Liver (tissue), 9 donors: ENCODE measurements around the gene ARAP1. TPM values are rescaled to one million over a fixed set of nuclear protein-coding genes. Genes with fewer than 3 reads are reported as not detected.

ENCODE experiments used
- DNase-seq: peaks from one replicate; pipeline ENCODE4 v3.0.0-alpha.2; 2017; ENCODE audit warnings: low spot score
- H3K27ac ChIP-seq, 2 donors: one replicate each; pipeline ENCODE4 v1.7.0; 2013; ENCODE audit warnings: inconsistent platforms in 2 of 2, low read length in 2 of 2, control low read depth in 1 of 2, low read depth in 1 of 2, mild to moderate bottlenecking in 1 of 2
- H3K27me3 ChIP-seq, 4 donors: one replicate each; pipeline versions ENCODE4 v1.6.1 to v1.7.0; 2013; ENCODE audit warnings: low read length in 3 of 4, inconsistent platforms in 1 of 4, mild to moderate bottlenecking in 1 of 4, moderate library complexity in 1 of 4; ENCODE audit not compliant: control insufficient read depth in 4 of 4, insufficient read depth in 4 of 4
- H3K36me3 ChIP-seq, 4 donors: one replicate each; pipeline versions ENCODE4 v1.6.1 to v1.7.0; 2013; ENCODE audit warnings: low read length in 3 of 4, mild to moderate bottlenecking in 3 of 4, low read depth in 1 of 4, moderate library complexity in 1 of 4; ENCODE audit not compliant: control insufficient read depth in 4 of 4, insufficient read depth in 3 of 4
- H3K4me1 ChIP-seq, 4 donors: one replicate each; pipeline versions ENCODE4 v1.6.1 to v1.7.0; 2013; ENCODE audit warnings: low read length in 3 of 4, mild to moderate bottlenecking in 3 of 4, moderate library complexity in 1 of 4; ENCODE audit not compliant: control insufficient read depth in 4 of 4, insufficient read depth in 4 of 4
- H3K4me3 ChIP-seq, 3 donors: one replicate each; pipeline versions ENCODE4 v1.6.1 to v1.7.0; 2013; ENCODE audit warnings: low read length in 3 of 3, control low read depth in 1 of 3, low read depth in 1 of 3, mild to moderate bottlenecking in 1 of 3
- H3K9ac ChIP-seq, 2 donors: one replicate each; pipeline ENCODE4 v1.7.0; 2013; ENCODE audit warnings: low read length in 2 of 2, mild to moderate bottlenecking in 2 of 2, moderate library complexity in 2 of 2, control low read depth in 1 of 2, low read depth in 1 of 2
- H3K9me3 ChIP-seq, 4 donors: one replicate each; pipeline versions ENCODE4 v1.6.1 to v1.7.0; 2013; ENCODE audit warnings: low read length in 3 of 4; ENCODE audit not compliant: control insufficient read depth in 4 of 4
- CTCF ChIP-seq: fragments of 150-350 bp; IDR thresholded peaks from 2 replicates; pipeline ENCODE4 v1.5.1; 2017; ENCODE audit warnings: improper control_type of control experiment, low read depth, low read length; ENCODE audit not compliant: missing input control
- EGR1 ChIP-seq, 2 donors: IDR thresholded peaks; 2 replicates each; pipeline ENCODE4 v1.6.1; 2016 to 2018; ENCODE audit warnings: antibody characterized with exemption in 2 of 2, low read depth in 2 of 2
- FOXA1 ChIP-seq: IDR thresholded peaks from 2 replicates; pipeline ENCODE4 v1.6.1; 2016; ENCODE audit warnings: antibody characterized with exemption
- FOXA2 ChIP-seq: IDR thresholded peaks from 2 replicates; pipeline ENCODE4 v1.6.1; 2016; ENCODE audit warnings: antibody characterized with exemption
- GABPA ChIP-seq, 2 donors: IDR thresholded peaks in 1 of 2; conservative IDR thresholded peaks in 1 of 2; 2 replicates each; pipeline ENCODE4 v1.6.1; 2016; ENCODE audit warnings: antibody characterized with exemption in 2 of 2, mild to moderate bottlenecking in 1 of 2, moderate library complexity in 1 of 2
- HNF4A ChIP-seq, 2 donors: conservative IDR thresholded peaks; 2 replicates each; pipeline ENCODE4 v1.6.1; 2016; ENCODE audit warnings: antibody characterized with exemption in 2 of 2, mild to moderate bottlenecking in 2 of 2
- HNF4G ChIP-seq: IDR thresholded peaks from 2 replicates; pipeline ENCODE4 v1.6.1; 2016; ENCODE audit warnings: antibody characterized with exemption
- JUND ChIP-seq, 2 donors: IDR thresholded peaks; 2 replicates each; pipeline ENCODE4 v1.6.1; 2016; ENCODE audit warnings: antibody characterized with exemption in 2 of 2
- MAX ChIP-seq: IDR thresholded peaks from 2 replicates; pipeline ENCODE4 v1.6.1; 2016; ENCODE audit warnings: antibody characterized with exemption
- NR2F2 ChIP-seq: IDR thresholded peaks from 2 replicates; pipeline ENCODE4 v1.6.1; 2016; ENCODE audit warnings: antibody characterized with exemption
- RAD21 ChIP-seq, 2 donors: IDR thresholded peaks; 2 replicates each; pipeline ENCODE4 v1.6.1; 2016; ENCODE audit warnings: antibody characterized with exemption in 2 of 2, mild to moderate bottlenecking in 2 of 2
- RXRA ChIP-seq, 2 donors: IDR thresholded peaks; 2 replicates each; pipeline ENCODE4 v1.6.1; 2017 to 2018; ENCODE audit warnings: antibody characterized with exemption in 2 of 2, mild to moderate bottlenecking in 1 of 2
- SP1 ChIP-seq: IDR thresholded peaks from 2 replicates; pipeline ENCODE4 v1.6.1; 2018; ENCODE audit warnings: antibody characterized with exemption, mild to moderate bottlenecking
- TAF1 ChIP-seq: conservative IDR thresholded peaks from 2 replicates; pipeline ENCODE4 v1.6.1; 2016; ENCODE audit warnings: antibody characterized with exemption, mild to moderate bottlenecking
- YY1 ChIP-seq: IDR thresholded peaks from 2 replicates; pipeline ENCODE4 v1.6.1; 2016; ENCODE audit warnings: antibody characterized with exemption, mild to moderate bottlenecking
- ZBTB33 ChIP-seq: IDR thresholded peaks from 2 replicates; pipeline ENCODE4 v1.6.1; 2016; ENCODE audit warnings: antibody characterized with exemption
- WGBS: extraction: QIAGEN DNeasy Blood & Tissue Kit; methylation state at CpG from one replicate; pipeline ENCODE4 v1.1.7; 2013; 5-methylcytosine and 5-hydroxymethylcytosine counted together
- polyA plus RNA-seq, 2 donors: library from polyadenylated mRNA; stranded (reverse) in 1 of 2; unstranded in 1 of 2; fragments of 200-250 nt in 1 of 2; fragments of >200 nt in 1 of 2; fragmentation: Nextera tagmentation in 1 of 2; extraction: Ambion mirVana in 1 of 2; gene quantifications; one replicate each; pipeline versions ENCODE4 v1.2.1 to v1.2.3, GENCODE V29; 2013 to 2015
- total RNA-seq, 2 donors: library from RNA; depleted of rRNA; stranded (reverse); fragments of >200 nt; gene quantifications; one replicate each; pipeline ENCODE4 v1.2.3, GENCODE V29; 2014
- TF ChIP-seq, protein P1 (sequence below): IDR thresholded peaks from 2 replicates; pipeline ENCODE4 v1.6.1; 2016; ENCODE audit warnings: antibody characterized with exemption
- TF ChIP-seq, protein P2 (sequence below): IDR thresholded peaks from 2 replicates; pipeline ENCODE4 v1.6.1; 2016; ENCODE audit warnings: antibody characterized with exemption, mild to moderate bottlenecking
- donor health status: healthy.
- donor health status: healthy.
- donor health status: healthy.
- donor health status: healthy.
- donor health status: healthy.

Gene ARAP1
- total and polyA plus RNA-seq, 4 donors: 14.4 to 77.8 (median 43.5) TPM

- Histone ChIP-seq H3K4me3 (no peak overlapping the region), H3K27ac (no peak overlapping the region), H3K4me1 (peaks cover 4 to 20% (median 18%) of the 10 kb centered on the region in 4 donors), H3K36me3 (no peaks in the 10 kb centered on the region), H3K27me3 (no peaks in the 10 kb centered on the region), H3K9ac (no peak overlapping the region), H3K9me3 (no peaks in the 10 kb centered on the region)
- DNase-seq: no peak
- TF ChIP-seq HNF4G: no peak
- no peak for TF ChIP-seq EGR1 (IDR thresholded peaks at IDR 0.05; ENCODE audit: low read depth in 2 of 2)
- TF ChIP-seq SP1: no peak
- TF ChIP-seq FOXA1: no peak
- TF ChIP-seq RAD21 (IDR thresholded peaks at IDR 0.05): no peak
- TF ChIP-seq HNF4A (conservative IDR thresholded peaks at IDR 0.05): no peak
- no peak for TF ChIP-seq GABPA (IDR thresholded peaks at IDR 0.05 in 1 of 2, conservative IDR thresholded peaks at IDR 0.05 in 1 of 2)
- TF ChIP-seq YY1: no peak
- TF ChIP-seq, protein P1, sequence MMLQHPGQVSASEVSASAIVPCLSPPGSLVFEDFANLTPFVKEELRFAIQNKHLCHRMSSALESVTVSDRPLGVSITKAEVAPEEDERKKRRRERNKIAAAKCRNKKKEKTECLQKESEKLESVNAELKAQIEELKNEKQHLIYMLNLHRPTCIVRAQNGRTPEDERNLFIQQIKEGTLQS: no peak
- TF ChIP-seq MAX: no peak
- no peak for TF ChIP-seq JUND (IDR thresholded peaks at IDR 0.05)
- no peak for TF ChIP-seq TAF1
- no peak for TF ChIP-seq ZBTB33
- TF ChIP-seq RXRA (IDR thresholded peaks at IDR 0.05): no peak
- no peak for TF ChIP-seq CTCF
- TF ChIP-seq, protein P2, sequence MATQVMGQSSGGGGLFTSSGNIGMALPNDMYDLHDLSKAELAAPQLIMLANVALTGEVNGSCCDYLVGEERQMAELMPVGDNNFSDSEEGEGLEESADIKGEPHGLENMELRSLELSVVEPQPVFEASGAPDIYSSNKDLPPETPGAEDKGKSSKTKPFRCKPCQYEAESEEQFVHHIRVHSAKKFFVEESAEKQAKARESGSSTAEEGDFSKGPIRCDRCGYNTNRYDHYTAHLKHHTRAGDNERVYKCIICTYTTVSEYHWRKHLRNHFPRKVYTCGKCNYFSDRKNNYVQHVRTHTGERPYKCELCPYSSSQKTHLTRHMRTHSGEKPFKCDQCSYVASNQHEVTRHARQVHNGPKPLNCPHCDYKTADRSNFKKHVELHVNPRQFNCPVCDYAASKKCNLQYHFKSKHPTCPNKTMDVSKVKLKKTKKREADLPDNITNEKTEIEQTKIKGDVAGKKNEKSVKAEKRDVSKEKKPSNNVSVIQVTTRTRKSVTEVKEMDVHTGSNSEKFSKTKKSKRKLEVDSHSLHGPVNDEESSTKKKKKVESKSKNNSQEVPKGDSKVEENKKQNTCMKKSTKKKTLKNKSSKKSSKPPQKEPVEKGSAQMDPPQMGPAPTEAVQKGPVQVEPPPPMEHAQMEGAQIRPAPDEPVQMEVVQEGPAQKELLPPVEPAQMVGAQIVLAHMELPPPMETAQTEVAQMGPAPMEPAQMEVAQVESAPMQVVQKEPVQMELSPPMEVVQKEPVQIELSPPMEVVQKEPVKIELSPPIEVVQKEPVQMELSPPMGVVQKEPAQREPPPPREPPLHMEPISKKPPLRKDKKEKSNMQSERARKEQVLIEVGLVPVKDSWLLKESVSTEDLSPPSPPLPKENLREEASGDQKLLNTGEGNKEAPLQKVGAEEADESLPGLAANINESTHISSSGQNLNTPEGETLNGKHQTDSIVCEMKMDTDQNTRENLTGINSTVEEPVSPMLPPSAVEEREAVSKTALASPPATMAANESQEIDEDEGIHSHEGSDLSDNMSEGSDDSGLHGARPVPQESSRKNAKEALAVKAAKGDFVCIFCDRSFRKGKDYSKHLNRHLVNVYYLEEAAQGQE: no peak
- TF ChIP-seq FOXA2: no peak
- no peak for TF ChIP-seq NR2F2
- 84% methylated on average over 5 of the region's 5 CpGs for WGBS
Measured at GRCh38 chr11:72745511-72745910, 6.7 kb downstream of the ARAP1 start.
